Heart left ventricle (tissue), 13 donors: Measurements from ENCODE around the gene SIPA1L2.

Experiments used
- POLR2A ChIP-seq, 2 donors: fragments of 450-650 bp; IDR thresholded peaks; one replicate each; pipeline ENCODE4 v1.6.1; 2017; ENCODE audit warnings: antibody characterized with exemption in 2 of 2, mild to moderate bottlenecking in 2 of 2, moderate library complexity in 2 of 2
- TF ChIP-seq, protein P1 (sequence below), 12 donors: fragments of 200-600 bp; sonication (generic) in 4 of 12; IDR thresholded peaks; one replicate each; pipeline versions ENCODE4 v1.5.0 to v1.8.0; 2018 to 2022; ENCODE audit warnings: antibody characterized with exemption in 12 of 12, mild to moderate bottlenecking in 5 of 12
- donor health status: ischemic (EF 13 %, LVEDD 7.1; RV severe dilation, severe dysfunction).
- donor health status: DM: no; HTN: yes; CAD: no.
- donor health status: DM: no; HTN: no; CAD: no.
- donor health status: ischemic (EF 25% LVEDD 6.9; RV normal size, moderate dysfunction).
- donor health status: ischemic (EF 25% LVEDD 5.7; RV mildly dilated, moderate dysfunction).
- donor health status: ischemic (EF 35%, LVEDD 5.7; RV mildly dilated, moderate dysfunction).
- donor health status: nonischemic (EF 11% LVEDD 7.7; RV severe dilation, severe dysfunction).
- donor health status: DM: yes; HTN: yes; CAD: no.
- donor health status: PGD.
- donor health status: ischemic (EF 29% LVEDD 5.4; RV normal size, mild dysfunction).
- donor health status: nonischemic (EF 23%, LVEDD 6.1; RV moderate dilation, normal function).

DNA sequence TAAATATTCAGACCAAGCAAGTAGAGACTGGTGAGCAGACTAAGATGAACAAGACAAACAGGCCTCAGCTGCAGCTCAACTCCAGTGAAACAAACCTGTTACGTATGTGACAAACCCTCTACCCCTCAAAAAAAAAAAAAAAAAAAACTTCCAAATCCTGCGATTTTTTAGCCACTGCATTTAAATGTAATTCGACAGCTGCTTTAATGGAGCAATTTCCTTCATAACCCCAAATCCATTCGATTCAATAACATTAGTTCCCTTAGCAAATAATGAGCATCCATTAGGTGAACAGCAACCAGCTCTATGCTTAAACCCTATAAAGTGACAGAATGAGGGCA lies 31.1 kb downstream of the SIPA1L2 start:
- TF ChIP-seq, protein P1, sequence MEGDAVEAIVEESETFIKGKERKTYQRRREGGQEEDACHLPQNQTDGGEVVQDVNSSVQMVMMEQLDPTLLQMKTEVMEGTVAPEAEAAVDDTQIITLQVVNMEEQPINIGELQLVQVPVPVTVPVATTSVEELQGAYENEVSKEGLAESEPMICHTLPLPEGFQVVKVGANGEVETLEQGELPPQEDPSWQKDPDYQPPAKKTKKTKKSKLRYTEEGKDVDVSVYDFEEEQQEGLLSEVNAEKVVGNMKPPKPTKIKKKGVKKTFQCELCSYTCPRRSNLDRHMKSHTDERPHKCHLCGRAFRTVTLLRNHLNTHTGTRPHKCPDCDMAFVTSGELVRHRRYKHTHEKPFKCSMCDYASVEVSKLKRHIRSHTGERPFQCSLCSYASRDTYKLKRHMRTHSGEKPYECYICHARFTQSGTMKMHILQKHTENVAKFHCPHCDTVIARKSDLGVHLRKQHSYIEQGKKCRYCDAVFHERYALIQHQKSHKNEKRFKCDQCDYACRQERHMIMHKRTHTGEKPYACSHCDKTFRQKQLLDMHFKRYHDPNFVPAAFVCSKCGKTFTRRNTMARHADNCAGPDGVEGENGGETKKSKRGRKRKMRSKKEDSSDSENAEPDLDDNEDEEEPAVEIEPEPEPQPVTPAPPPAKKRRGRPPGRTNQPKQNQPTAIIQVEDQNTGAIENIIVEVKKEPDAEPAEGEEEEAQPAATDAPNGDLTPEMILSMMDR (IDR thresholded peaks at IDR 0.05), result no peak
- no peak for TF ChIP-seq POLR2A (IDR thresholded peaks at IDR 0.05)
